Esophagus mucosa (tissue), 1 donor: ENCODE measurements around the gene GNLY. TPM values are rescaled to one million over a fixed set of nuclear protein-coding genes. Genes with fewer than 3 reads are reported as not detected.

Experiments used
- ATAC-seq: fragments of 200-7000 bp; cut with Tn5 transposase; one replicate; pipeline ENCODE4 v1.9.1; 2020
- total RNA-seq: library from RNA; stranded (reverse); gene quantifications from one replicate; pipeline ENCODE4 v1.2.4, GENCODE V29; 2023
- donor health status: DM: yes; HTN: yes; CAD: no.

GNLY gene
- total RNA-seq, 1 donor from 2014 or later, result 0.44 TPM

DNA sequence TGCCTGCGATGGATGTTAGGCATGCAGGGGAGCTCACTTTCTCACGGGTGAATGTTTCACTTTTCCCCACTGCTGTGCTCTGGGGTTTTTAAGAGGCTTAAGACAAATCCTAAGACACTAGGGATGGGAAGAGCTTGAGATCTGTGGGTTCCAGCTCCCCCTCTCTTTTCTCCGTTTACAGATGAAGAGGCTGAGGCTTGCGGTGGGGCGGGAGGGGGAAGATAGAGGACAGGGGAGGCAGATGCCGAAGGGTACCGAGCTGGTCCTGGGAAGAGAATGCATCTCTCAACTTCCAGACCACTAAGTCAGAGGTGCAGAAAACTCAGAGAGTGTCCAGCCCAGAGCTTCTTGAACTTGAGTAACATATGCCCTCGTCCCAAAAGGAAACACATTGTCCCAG is 51.5 kb downstream of the GNLY start:
- ATAC-seq, result no peak

DNA sequence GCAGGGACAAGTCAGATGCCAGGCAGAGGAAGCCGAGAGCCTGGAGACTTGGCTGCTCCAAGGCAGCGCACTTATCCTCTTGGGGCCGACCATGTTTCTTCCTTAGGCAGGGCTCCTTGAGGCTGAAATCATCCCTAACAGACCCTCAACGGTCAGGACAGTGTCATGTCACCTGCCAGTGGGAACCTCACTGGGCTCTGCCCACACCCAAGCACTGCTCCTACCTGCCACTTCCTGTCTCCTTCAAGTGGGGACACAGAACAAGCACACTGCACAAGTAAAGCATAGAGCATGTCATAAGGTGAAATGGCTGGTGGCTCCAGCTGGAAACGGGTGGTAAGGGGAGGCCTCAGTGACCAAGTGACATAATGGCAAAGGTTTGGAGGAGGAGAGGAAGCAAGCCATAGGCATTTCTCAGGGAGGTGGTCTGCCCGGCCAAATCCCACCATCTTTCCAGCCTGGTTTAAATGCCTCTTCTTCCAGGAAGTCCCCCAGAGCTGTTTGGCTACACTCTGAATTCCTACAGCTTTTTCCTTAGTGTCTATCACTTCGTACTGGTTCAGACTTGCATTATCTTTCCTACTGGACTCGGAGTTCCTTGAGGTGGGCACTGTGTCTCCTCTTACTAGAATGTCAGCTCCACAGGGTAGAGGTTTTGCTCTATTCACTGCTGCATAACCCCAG is 52.3 kb downstream of the GNLY start:
- no peak for ATAC-seq

DNA sequence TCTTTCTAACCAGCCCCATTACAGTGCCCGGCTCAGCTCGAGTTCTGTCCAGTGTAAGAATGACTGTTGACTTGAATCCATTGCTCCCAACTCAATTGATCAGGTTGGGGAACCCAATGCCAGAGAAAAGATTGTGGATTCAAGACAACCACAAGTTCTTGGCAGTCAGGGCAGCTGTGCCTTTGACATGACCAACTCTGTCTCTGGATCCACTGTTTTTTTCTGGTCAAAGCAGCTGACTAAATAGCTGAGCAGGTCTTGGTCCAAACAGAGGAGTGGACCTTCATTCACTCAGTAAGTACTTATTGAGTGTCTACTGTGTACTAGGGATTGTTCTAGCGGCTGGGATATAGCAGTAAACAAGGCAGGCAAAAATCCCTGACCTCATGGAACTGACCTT is 53.3 kb downstream of the GNLY start:
- ATAC-seq, result no peak

DNA sequence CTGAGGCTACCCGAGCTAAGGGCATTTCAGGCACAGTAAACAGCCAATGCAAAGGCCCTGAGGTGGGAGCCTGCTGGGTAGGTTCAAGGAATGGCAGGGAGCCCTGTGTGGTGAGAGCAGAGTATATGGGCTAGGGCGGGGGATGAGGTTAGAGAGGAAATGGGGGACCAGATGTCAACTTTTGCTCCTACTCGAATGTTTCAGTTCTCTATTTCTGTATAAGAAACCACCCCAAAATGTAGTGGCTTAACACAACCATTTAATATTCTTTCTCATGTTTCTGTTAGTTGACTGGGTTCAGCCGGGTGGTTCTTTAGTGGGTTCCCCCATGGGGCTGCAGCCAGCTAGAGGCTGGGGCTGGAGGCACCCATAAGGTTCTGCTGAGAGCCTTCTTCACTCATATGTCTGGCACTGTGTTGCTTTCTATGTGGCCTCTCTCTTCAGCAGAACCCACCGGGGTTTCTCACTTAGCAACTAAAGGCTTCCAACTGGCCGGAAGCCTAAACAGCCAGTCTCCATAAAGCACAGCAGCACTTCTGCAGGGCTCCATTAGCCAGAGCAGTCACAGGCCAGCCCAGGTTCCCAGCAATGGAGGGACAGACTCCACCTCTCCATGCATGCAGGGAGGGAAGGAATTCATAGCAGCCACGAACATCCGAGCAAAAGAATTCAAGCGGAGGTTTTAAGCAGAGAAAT is 54.0 kb downstream of the GNLY start:
- ATAC-seq, result no peak

Other genes with a start within 250 kb of the GNLY start
- 235 TPM for gene MAT2A, start 155.2 kb upstream of the GNLY start, total RNA-seq
- 26.5 TPM for gene GGCX, start 132.9 kb upstream of the GNLY start, total RNA-seq
- gene VAMP8, start 116.8 kb upstream of the GNLY start, total RNA-seq, result 264 TPM
- 24.2 TPM for gene VAMP5, start 109.9 kb upstream of the GNLY start, total RNA-seq
- 95.2 TPM for gene RNF181, start 98.6 kb upstream of the GNLY start, total RNA-seq
- 7.9 TPM for gene TMEM150A, start 91.7 kb upstream of the GNLY start, total RNA-seq
- 23.7 TPM for gene C2orf68, start 82.3 kb upstream of the GNLY start, total RNA-seq
- 28.2 TPM for gene USP39, start 78.2 kb upstream of the GNLY start, total RNA-seq
- gene SFTPB, start 26.2 kb upstream of the GNLY start, total RNA-seq, result 0.84 TPM
- gene ATOH8, start 59.6 kb downstream of the GNLY start, total RNA-seq, result 1.2 TPM
- 1.2 TPM for gene ST3GAL5, start 194.6 kb downstream of the GNLY start, total RNA-seq